AG09309 (cell line): ENCODE data around the gene LDB2.

Experiments
- DNase-seq: peaks from one replicate; pipeline ENCODE4 v3.0.0-alpha.2; 2010; ENCODE audit warnings: low read depth
- H3K4me3 ChIP-seq: 2 replicates; pipeline ENCODE4 v1.5.1; 2011; ENCODE audit warnings: mild to moderate bottlenecking, low read depth, low read length, moderate library complexity; ENCODE audit not compliant: control insufficient read depth
- CTCF ChIP-seq: IDR thresholded peaks from 2 replicates; pipeline ENCODE4 v1.5.1; 2011; ENCODE audit warnings: mild to moderate bottlenecking, low read depth, low read length, inconsistent platforms; ENCODE audit not compliant: insufficient read depth, control insufficient read depth; ENCODE audit errors: missing control alignments

The LDB2 gene

GRCh38 chr4:16483540-16483939 is 414.9 kb downstream of the LDB2 start:
- no peak for TF ChIP-seq CTCF
- no peak for DNase-seq
- no peak overlapping the region for H3K4me3 ChIP-seq

- no peak for TF ChIP-seq CTCF
- DNase-seq: no peak
- no peak overlapping the region for H3K4me3 ChIP-seq
Observed at GRCh38 chr4:16480011-16480410, 418.4 kb downstream of the LDB2 start.

GRCh38 chr4:16472537-16472936 is 425.9 kb downstream of the LDB2 start:
- DNase-seq: no peak
- TF ChIP-seq CTCF: no peak
- no peak overlapping the region for H3K4me3 ChIP-seq

- DNase-seq: no peak
- TF ChIP-seq CTCF: no peak
- no peak overlapping the region for H3K4me3 ChIP-seq
Observed at GRCh38 chr4:16467061-16467460, 431.4 kb downstream of the LDB2 start.

GRCh38 chr4:16466581-16466980 is 431.9 kb downstream of the LDB2 start:
- no peak overlapping the region for H3K4me3 ChIP-seq
- no peak for DNase-seq
- TF ChIP-seq CTCF: no peak

GRCh38 chr4:16464651-16465050 is 433.8 kb downstream of the LDB2 start:
- no peak for DNase-seq
- TF ChIP-seq CTCF: no peak
- H3K4me3 ChIP-seq: no peak overlapping the region

GRCh38 chr4:16462656-16463055 is 435.8 kb downstream of the LDB2 start:
- TF ChIP-seq CTCF: no peak
- H3K4me3 ChIP-seq: no peak overlapping the region
- DNase-seq: no peak
